Measurements from ENCODE around the gene SLC12A2.

SLC12A2 gene

GRCh38 chr5:128216285-128216684 is 132.7 kb downstream of the SLC12A2 start:
- in situ Hi-C loops (cut with HindIII; ENCODE audit: low sequenced_read_pairs), result loop anchor here (25.0 kb wide), 1 partner anchor 271 kb away; no protein-coding TSS in a partner anchor

- in situ Hi-C loops (cut with HindIII; ENCODE audit: low sequenced_read_pairs), result loop anchor here (25.0 kb wide), 1 partner anchor 270 kb away; no protein-coding TSS in a partner anchor
These were observed 133.4 kb downstream of the SLC12A2 start for GRCh38 chr5:128216860-128217531.

- in situ Hi-C loops (cut with HindIII; ENCODE audit: low sequenced_read_pairs), result loop anchor here (25.0 kb wide), 1 partner anchor 266 kb away; no protein-coding TSS in a partner anchor
These were observed 137.3 kb downstream of the SLC12A2 start for GRCh38 chr5:128220841-128221240.

GRCh38 chr5:128224336-128224735 is 140.8 kb downstream of the SLC12A2 start:
- in situ Hi-C loops (cut with HindIII; ENCODE audit: low sequenced_read_pairs), result loop anchor here (25.0 kb wide), 1 partner anchor 263 kb away; no protein-coding TSS in a partner anchor

- in situ Hi-C loops (cut with HindIII; ENCODE audit: low sequenced_read_pairs), result no loop called here
These were observed 141.9 kb downstream of the SLC12A2 start for GRCh38 chr5:128225245-128226030.

- in situ Hi-C loops (cut with HindIII; ENCODE audit: low sequenced_read_pairs), result no loop called here
These were observed 144.4 kb downstream of the SLC12A2 start for GRCh38 chr5:128228008-128228407.

GRCh38 chr5:128228521-128228920 is 145.0 kb downstream of the SLC12A2 start:
- in situ Hi-C loops (cut with HindIII; ENCODE audit: low sequenced_read_pairs), result no loop called here

GRCh38 chr5:128234928-128235641 is 151.5 kb downstream of the SLC12A2 start:
- in situ Hi-C loops (cut with HindIII; ENCODE audit: low sequenced_read_pairs), result no loop called here

- in situ Hi-C loops (cut with HindIII; ENCODE audit: low sequenced_read_pairs), result no loop called here
These were observed 152.8 kb downstream of the SLC12A2 start for GRCh38 chr5:128236334-128236733.

GRCh38 chr5:128237000-128237399 is 153.4 kb downstream of the SLC12A2 start:
- in situ Hi-C loops (cut with HindIII; ENCODE audit: low sequenced_read_pairs), result no loop called here

- in situ Hi-C loops (cut with HindIII; ENCODE audit: low sequenced_read_pairs), result no loop called here
These were observed 154.0 kb downstream of the SLC12A2 start for GRCh38 chr5:128237546-128237945.

All from endothelial cell of hepatic sinusoid (primary cell).